HG03432 (cell line): Measurements from ENCODE around the gene RNF220.
"Not testable (repeated sequence)": the region's sequence is repeated elsewhere in the genome, so short reads cannot be mapped to it uniquely, and the experiment has no call there.

Experiments used
- ATAC-seq: cut with Tn5 transposase; IDR thresholded peaks from one replicate; pipeline ENCODE4 v1.9.1; 2021; ENCODE audit warnings: mild to moderate bottlenecking, moderate library complexity; ENCODE audit not compliant: unreplicated experiment

RNF220 gene

DNA sequence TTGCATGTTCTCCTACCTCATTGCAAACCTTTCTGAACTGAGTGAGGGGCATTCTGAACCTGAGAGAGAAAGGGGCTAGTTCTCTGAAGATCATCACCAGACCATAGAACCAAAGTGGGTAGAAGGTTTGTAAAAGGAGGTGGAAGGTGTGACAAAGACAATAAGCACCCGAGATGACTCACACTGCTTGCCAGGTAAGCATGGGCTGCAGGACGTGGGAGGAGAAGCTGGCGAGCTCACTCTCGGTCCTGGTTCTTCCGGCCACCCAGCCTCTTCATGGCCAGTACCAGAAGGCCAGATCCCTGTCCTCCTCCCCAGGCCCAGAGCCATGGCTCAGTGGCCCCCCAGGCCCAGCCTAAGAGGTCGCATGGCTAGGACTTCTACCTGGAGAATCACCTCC lies 140.9 kb downstream of the RNF220 start:
- ATAC-seq = no peak

DNA sequence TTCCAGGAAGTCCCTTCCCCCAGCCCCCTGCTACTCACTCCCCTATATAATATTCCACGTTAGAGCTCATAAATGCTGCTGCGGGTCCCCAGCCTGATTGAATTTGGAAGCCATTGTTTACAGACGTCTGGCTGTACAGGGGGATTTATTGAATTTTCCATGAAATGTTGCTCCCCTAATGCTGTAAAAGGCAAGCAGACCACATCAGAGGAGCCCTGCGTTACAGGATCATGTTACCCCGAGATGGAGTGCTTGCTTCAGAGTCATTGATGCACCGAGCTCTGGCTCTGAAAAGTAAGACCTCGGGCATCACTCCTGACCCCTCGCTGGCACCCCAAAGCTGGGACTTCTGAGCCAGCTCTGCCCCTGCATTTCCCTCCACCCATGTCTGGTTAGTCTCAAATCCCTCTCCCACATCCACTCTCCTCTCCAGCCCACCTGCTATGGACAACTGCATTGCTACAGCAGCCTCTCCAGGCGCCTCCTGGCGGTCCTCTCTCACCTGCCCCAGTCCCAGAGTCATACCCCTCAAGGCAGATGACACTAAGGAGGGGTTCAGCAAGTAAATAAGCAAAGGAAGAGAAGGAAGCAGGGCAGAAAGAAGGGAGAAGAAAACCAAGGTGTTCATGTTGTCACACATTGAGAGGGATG lies 141.5 kb downstream of the RNF220 start:
- no peak for ATAC-seq

- ATAC-seq = no peak
Observed at GRCh38 chr1:44547361-44547760, 142.3 kb downstream of the RNF220 start.

DNA sequence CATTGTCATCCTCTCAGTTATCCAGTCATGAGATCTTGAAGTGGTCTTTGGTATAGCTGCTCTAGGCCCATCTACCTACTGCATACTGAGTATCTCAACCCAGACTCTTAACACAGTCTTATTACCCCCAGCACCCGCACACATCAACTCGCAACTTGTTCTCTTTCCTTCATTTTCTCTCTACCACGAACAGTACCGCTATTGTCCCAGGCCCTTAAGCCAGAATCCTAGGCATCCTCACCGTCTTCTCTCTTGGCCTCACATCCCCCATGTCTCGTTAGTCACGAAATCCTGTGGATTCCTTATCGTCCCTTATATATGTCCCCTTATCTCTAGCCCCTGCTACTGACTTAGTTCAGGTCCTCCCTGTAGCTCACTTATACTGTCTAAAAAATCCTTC lies 142.8 kb downstream of the RNF220 start:
- ATAC-seq = no peak

DNA sequence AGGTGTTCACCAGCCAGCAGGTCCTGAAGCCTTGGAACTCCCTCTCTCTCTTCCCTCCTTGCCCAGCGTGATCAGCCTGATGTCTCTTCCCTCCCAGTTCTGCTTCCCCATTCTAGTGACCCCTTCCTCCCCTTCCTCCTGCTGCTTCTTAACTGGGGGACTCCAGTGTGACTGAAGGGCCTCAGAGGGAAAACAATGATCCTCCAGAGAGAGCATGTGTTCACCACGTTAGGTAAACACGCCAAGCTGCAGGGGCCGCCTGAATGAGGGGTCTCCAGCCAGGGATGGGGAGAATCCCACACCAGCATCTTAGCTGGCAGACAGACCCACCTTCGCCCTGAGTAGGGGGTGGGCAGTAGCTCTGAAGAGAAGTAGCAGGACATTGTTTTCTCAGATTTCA lies 144.5 kb downstream of the RNF220 start:
- ATAC-seq = no peak

DNA sequence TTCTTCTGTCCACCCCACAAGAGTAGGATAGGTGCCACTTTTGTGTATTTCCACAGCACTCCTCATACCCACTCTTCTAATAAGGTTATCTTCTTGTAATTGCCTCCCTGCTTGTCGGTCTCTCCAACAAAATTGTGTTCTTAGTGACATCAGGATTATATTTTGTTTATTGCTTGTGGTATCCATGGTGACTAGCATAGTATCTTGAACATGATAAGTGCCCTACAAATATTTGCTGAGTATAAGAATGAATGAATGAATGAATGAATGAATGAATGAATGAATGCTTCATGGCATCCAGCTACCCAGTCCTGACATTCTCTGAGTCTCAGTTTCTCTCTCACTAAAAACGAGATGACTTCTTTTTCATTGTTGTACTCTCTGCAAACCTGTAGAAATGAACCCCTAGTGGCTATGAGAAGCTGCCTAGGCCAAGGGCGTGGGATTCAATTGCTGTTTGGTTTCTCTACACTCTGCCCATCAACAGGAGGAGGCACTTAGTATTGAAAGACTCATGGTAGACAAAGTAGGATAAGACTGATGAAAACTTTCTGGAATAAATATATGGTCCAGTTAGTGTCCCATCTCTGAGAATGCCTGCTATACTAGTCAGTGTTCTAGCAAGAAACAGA lies 148.2 kb downstream of the RNF220 start:
- ATAC-seq = no peak

GRCh38 chr1:44553771-44554170 lies 148.7 kb downstream of the RNF220 start:
- ATAC-seq = no peak

GRCh38 chr1:44554706-44555105 lies 149.7 kb downstream of the RNF220 start:
- no peak for ATAC-seq

DNA sequence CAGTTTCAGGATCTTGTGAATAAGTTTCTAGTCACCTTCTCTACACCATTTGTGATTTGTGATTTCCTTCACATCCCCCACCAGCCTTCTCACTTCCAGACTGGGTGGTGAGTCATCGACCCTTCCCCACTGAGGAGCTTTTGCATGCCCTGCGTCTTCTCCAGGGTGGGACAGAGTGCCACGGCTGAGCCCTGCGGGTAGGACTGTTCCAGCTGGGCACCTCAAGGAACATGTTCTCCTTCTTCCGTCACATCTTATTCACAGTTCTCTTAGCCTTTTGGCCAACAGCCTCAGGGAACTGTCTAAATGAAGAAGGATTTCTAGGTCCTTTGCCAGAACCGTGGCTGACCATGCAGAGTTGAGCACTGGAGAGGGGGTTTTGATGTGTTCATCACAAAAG lies 152.7 kb downstream of the RNF220 start:
- no peak for ATAC-seq

DNA sequence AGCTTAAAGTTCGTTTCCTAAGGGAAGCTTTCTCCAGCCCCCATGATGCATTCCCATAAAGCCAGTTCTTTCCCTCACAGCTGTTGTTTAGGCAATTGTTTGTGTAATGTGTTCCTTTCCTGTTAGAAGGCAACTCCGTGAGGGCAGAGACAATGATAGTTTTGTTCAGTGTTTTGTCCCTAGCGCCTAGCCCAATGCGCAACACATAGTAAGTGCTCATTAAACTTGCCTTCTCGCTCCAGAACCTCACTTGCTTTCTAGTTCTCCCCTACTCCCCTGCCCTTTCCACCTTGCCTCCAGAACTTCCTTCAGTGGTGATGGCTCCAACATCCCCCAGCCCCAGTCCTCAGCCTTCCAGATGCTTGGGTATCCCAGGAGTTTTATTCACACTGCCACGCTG lies 153.8 kb downstream of the RNF220 start:
- ATAC-seq = no peak

DNA sequence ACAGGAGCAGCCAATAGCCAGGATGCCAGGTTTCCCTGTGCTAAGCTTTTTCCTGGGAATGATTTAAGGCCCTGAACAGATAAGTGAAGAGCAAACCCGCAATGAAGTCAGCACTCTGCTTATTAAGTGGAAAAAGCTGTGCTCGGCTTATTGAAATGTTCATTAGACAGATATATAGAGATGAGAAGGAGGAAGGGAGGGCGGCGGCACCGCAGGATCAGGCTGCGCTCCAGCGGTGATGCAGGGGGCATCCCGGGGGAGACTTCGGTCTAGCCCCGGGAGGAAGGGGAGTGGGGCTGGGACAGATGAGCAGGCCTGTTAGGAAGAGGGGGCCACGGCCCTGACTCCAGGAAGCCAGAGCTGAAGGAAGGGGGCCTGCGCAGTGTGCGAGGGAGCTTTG lies 154.3 kb downstream of the RNF220 start:
- no peak for ATAC-seq

DNA sequence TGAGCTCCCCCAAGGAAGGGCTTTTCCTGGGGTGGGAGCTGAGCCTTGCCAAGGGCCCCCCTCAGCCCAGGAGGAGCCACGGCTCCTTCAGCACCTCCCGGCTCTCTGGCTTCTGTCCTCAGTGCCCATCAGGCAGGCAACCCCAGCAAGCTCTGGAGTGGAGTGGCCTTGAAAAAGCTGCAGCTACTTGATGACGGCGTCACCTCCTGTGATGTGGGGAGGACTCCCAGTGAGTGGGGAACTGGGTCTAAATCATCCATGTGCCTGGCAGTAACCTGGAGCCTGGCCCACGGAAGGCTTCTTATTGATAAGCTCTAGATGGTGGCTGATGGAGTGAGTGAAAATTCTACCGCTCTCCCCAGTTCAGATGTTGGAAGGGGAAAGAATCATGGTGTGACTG lies 154.9 kb downstream of the RNF220 start:
- no peak for ATAC-seq

GRCh38 chr1:44560696-44561095 lies 155.6 kb downstream of the RNF220 start:
- not testable (repeated sequence) for ATAC-seq

DNA sequence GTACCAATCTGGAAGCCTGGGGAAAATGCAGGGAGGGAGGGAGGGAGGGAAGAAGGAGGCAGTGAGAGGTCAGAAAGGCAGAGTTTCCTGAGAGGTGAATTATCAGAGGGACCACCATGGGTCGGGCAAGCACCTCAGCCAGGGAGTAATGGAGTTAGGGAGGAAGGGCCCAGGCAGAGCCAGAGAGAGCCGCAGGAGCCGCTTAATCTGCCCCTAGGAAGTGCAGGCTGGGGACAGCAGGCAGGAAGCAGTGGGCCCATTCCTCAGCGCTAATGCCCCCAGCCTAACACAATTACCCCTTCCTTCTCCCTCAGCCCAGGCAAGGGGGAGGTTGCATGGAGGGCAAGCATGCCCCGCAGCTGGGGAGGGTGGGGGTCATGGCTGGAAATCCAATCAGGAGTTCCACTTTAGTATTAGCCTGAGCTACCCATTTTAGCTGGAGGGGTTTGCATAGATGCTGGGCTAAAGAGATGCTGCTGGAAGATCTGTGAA lies 160.2 kb downstream of the RNF220 start:
- no peak for ATAC-seq

- ATAC-seq = no peak
Observed at GRCh38 chr1:44565833-44566232, 160.8 kb downstream of the RNF220 start.

DNA sequence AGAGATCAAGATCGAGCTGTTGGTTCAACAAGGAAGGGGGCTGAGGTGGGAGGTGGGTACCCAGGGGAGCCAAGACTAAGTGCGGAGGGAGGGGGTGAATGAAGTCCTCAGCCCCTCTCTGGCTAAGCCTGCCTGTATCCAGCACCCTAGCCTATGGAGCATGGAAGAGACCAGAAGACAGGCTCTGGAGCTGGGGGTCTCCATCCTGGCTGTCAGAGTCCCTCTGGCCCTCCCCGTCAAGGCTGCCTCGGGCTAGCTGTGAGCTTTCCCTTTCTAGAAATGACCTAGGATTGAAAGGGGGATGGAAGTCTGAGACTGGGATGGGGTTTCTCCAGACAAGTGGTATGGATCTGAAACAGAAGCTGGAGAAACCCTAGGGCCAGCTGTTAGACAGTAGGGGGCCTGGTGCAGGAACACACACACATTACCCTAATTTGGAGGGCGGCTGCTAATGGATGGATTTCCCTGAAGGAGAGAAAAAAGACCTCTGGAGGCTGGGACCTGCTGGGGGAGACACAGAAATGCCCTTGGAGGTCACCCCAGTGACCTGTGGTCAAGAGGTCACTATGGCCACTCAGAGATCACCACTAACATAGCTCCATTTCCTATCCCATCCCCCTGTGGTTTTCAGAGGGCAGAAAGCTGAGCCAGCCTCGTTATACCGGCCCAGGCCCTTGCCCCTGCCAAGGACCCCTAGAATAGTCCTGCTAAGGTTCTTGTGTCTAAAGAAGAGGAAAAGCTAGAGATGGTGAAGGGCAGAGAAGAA lies 161.4 kb downstream of the RNF220 start:
- ATAC-seq = no peak

- ATAC-seq = no peak
Observed at GRCh38 chr1:44568128-44568900, 163.3 kb downstream of the RNF220 start.

DNA sequence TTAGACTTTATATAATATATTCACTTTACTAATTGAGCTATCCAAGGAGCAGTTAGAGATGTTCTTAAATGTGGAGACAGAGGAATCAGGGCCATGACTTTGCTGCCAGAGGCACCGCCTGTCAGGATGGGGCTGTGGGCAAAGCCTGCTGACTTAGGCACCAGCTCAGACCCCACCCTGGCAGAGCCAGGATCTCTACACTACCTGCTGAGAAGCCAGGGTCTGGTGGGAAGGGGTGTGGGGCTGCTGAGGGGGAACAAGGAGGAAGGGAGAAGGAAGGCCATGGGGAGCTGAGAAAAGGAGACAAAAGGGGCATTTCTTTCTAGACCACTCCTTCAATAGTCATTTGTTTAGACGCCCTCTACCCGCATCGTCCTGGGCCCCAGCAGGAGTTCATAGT lies 164.4 kb downstream of the RNF220 start:
- ATAC-seq = no peak

DNA sequence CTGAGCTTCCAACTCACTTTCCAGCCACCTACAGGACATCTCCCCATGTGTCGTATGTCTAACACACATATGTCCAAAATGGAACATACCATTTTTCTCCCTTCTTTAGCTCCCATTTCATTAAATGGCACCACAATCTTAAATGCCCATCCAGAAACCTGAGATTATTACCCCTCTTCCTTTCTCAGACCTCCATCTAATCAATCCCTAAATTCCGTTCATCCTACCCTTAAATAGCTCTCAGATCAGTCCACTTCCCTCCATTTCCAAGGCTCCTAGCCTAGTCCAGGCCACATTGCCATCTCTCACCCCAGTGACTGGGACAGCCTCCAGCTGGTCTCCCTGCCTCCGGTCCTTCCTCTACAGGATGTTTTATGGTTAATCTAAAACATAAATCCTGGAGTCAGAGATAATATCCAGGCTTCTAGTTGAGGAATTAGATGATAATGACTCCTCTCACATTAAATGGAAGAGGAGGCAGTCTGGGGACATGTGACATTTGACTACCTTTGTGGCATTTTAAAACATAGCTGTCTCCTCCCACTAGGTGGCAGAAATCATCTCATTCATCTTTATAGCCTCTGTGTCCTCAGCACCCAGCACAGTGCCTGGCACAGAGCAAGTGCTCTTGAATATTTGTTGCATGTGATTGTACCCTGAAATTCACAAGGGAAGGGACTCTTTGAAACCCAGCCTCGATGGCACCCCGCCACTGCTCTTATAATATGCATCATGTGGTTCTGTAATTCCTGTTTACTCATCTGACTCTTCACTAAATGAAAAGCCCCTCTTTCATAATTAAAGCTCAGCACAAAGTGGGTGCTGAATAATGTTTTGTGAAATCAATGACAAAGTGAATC lies 166.9 kb downstream of the RNF220 start:
- ATAC-seq = no peak

DNA sequence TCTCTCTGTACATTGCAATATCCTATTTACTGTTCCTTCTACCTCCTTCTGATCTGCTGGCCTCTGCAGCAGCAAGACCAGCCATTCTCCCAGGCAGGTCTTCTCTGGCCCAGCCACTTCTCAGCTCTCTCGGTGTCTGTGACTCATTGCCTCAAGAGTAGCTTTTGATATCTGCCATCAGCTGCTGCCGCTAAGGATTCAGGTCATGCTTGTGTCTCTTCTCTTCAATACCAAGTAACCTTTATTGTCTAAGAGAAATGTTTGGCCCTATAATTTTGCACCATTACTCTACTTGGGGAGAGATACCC lies 167.5 kb downstream of the RNF220 start:
- ATAC-seq = no peak

- ATAC-seq = no peak
Observed at GRCh38 chr1:44575396-44575795, 170.3 kb downstream of the RNF220 start.
